Glutamatergic neuron (in vitro differentiated cells): ENCODE measurements around the gene HOXD10. TPM values are rescaled to one million over a fixed set of nuclear protein-coding genes. Genes with fewer than 3 reads are reported as not detected.

Experiments used
- DNase-seq: peaks from one replicate; pipeline ENCODE4 v3.0.0; 2022
- H3K27ac Mint-ChIP-seq: one replicate; pipeline ENCODE4 v1.8.0; 2020; ENCODE audit warnings: mild to moderate bottlenecking, mixed read lengths, inconsistent platforms; ENCODE audit not compliant: unreplicated experiment
- H3K27me3 Mint-ChIP-seq: one replicate; pipeline ENCODE4 v1.8.0; 2020; ENCODE audit warnings: mild to moderate bottlenecking, moderate library complexity, mixed read lengths, inconsistent platforms; ENCODE audit not compliant: unreplicated experiment
- H3K36me3 Mint-ChIP-seq: one replicate; pipeline ENCODE4 v1.8.0; 2020; ENCODE audit warnings: mild to moderate bottlenecking, mixed read lengths, inconsistent platforms; ENCODE audit not compliant: unreplicated experiment
- H3K4me1 Mint-ChIP-seq: one replicate; pipeline ENCODE4 v1.8.0; 2020; ENCODE audit warnings: mild to moderate bottlenecking, low read depth, mixed read lengths, inconsistent platforms; ENCODE audit not compliant: unreplicated experiment
- H3K4me3 Mint-ChIP-seq: one replicate; pipeline ENCODE4 v1.8.0; 2020; ENCODE audit warnings: mild to moderate bottlenecking, mixed read lengths, inconsistent platforms; ENCODE audit not compliant: unreplicated experiment
- H3K9me3 Mint-ChIP-seq: one replicate; pipeline ENCODE4 v1.8.0; 2020; ENCODE audit warnings: mild to moderate bottlenecking, moderate library complexity, mixed read lengths, inconsistent platforms; ENCODE audit not compliant: unreplicated experiment
- CTCF ChIP-seq: fragments of 200-600 bp; sonication (generic); IDR thresholded peaks from one replicate; pipeline ENCODE4 v1.5.0; 2021; ENCODE audit not compliant: partially characterized antibody, unreplicated experiment
- total RNA-seq: library from RNA; stranded (reverse); fragmentation: NEBNext Ultra II Directional; extraction: Animal tissue kit (Norgen Biotek cat#: 25700); gene quantifications from one replicate; pipeline ENCODE4 v1.2.1, GENCODE V29; 2021; ENCODE audit not compliant: unreplicated experiment

The HOXD10 gene
- total RNA-seq, 1 donor from 2014 or later: not detected

- Mint-ChIP-seq H3K27ac (no peak overlapping the region), H3K4me1 (peaks cover 20% of the 10 kb centered on the region), H3K4me3 (peak overlapping the region; percentile 75), H3K9me3 (peaks cover 24% of the 10 kb centered on the region), H3K36me3 (no peaks in the 10 kb centered on the region), H3K27me3 (peaks cover 28% of the 10 kb centered on the region)
- no peak for DNase-seq
- TF ChIP-seq CTCF: no peak
Measured at GRCh38 chr2:176076796-176077195, 39.8 kb upstream of the HOXD10 start.

- Mint-ChIP-seq H3K27me3 (peaks cover 35% of the 10 kb centered on the region), H3K4me3 (peak overlapping the region; percentile 99), H3K4me1 (peaks cover 23% of the 10 kb centered on the region), H3K9me3 (peaks cover 26% of the 10 kb centered on the region), H3K36me3 (no peaks in the 10 kb centered on the region), H3K27ac (peak overlapping the region; percentile 94)
- no peak for DNase-seq
- TF ChIP-seq CTCF: no peak
Measured at GRCh38 chr2:176078541-176079284, 37.9 kb upstream of the HOXD10 start.

GRCh38 chr2:176079285-176079830 is 37.2 kb upstream of the HOXD10 start:
- H3K4me3 Mint-ChIP-seq: peak overlapping the region; percentile 99
- H3K9me3 Mint-ChIP-seq: peaks cover 31% of the 10 kb centered on the region
- peaks cover 23% of the 10 kb centered on the region for H3K4me1 Mint-ChIP-seq
- DNase-seq: peak; percentile 56
- no peaks in the 10 kb centered on the region for H3K36me3 Mint-ChIP-seq
- H3K27ac Mint-ChIP-seq: peak overlapping the region; percentile 94
- H3K27me3 Mint-ChIP-seq: peaks cover 37% of the 10 kb centered on the region
- no peak for TF ChIP-seq CTCF

GRCh38 chr2:176079831-176080539 is 36.6 kb upstream of the HOXD10 start:
- peaks cover 33% of the 10 kb centered on the region for H3K9me3 Mint-ChIP-seq
- H3K36me3 Mint-ChIP-seq: no peaks in the 10 kb centered on the region
- H3K4me1 Mint-ChIP-seq: peaks cover 25% of the 10 kb centered on the region
- peak; percentile 94 for DNase-seq
- peak overlapping the region; percentile 99 for H3K4me3 Mint-ChIP-seq
- H3K27me3 Mint-ChIP-seq: peaks cover 42% of the 10 kb centered on the region
- no peak overlapping the region for H3K27ac Mint-ChIP-seq
- TF ChIP-seq CTCF: peak; percentile 99
